ENCODE data around the gene MOCS2.

The MOCS2 gene

GRCh38 chr5:53110156-53110555 is 599 bp upstream of the MOCS2 start:
- Histone ChIP-seq H3K27ac (replicated peaks) (peak overlapping the region; percentile 66), H3K27me3 (ENCODE audit: insufficient read depth, poor library complexity, severe bottlenecking) (no peaks in the 10 kb centered on the region), H3K4me3 (replicated peaks; ENCODE audit: insufficient read depth, low read length) (peak overlapping the region; percentile 82)
- TF ChIP-seq, protein P1, sequence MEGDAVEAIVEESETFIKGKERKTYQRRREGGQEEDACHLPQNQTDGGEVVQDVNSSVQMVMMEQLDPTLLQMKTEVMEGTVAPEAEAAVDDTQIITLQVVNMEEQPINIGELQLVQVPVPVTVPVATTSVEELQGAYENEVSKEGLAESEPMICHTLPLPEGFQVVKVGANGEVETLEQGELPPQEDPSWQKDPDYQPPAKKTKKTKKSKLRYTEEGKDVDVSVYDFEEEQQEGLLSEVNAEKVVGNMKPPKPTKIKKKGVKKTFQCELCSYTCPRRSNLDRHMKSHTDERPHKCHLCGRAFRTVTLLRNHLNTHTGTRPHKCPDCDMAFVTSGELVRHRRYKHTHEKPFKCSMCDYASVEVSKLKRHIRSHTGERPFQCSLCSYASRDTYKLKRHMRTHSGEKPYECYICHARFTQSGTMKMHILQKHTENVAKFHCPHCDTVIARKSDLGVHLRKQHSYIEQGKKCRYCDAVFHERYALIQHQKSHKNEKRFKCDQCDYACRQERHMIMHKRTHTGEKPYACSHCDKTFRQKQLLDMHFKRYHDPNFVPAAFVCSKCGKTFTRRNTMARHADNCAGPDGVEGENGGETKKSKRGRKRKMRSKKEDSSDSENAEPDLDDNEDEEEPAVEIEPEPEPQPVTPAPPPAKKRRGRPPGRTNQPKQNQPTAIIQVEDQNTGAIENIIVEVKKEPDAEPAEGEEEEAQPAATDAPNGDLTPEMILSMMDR (IDR thresholded peaks at IDR 0.05; ENCODE audit: insufficient read depth, low read length), result no peak
- TF ChIP-seq GABPA (IDR thresholded peaks at IDR 0.05; ENCODE audit: low read depth) (no peak), SPI1 (IDR thresholded peaks at IDR 0.05; ENCODE audit: borderline replicate concordance, low read depth) (no peak), REST (IDR thresholded peaks at IDR 0.05; ENCODE audit: insufficient replicate concordance, low read depth) (no peak), POLR2AphosphoS5 (IDR thresholded peaks at IDR 0.05; ENCODE audit: low read depth) (no peak)
- DNase-seq (ENCODE audit: low read depth in 1 of 2, low spot score in 1 of 2), result no peak

GRCh38 chr5:53109056-53109442 is 508 bp downstream of the MOCS2 start:
- Histone ChIP-seq H3K27ac (replicated peaks) (peak overlapping the region; percentile 66), H3K27me3 (ENCODE audit: insufficient read depth, poor library complexity, severe bottlenecking) (no peaks in the 10 kb centered on the region), H3K4me3 (replicated peaks; ENCODE audit: insufficient read depth, low read length) (peak overlapping the region; percentile 82)
- no peak for TF ChIP-seq POLR2AphosphoS5 (IDR thresholded peaks at IDR 0.05; ENCODE audit: low read depth)
- TF ChIP-seq REST (IDR thresholded peaks at IDR 0.05; ENCODE audit: insufficient replicate concordance, low read depth), result no peak
- TF ChIP-seq, protein P1 (IDR thresholded peaks at IDR 0.05; ENCODE audit: insufficient read depth, low read length), result no peak
- TF ChIP-seq GABPA (IDR thresholded peaks at IDR 0.05; ENCODE audit: low read depth), result no peak
- TF ChIP-seq SPI1 (IDR thresholded peaks at IDR 0.05; ENCODE audit: borderline replicate concordance, low read depth), result no peak
- DNase-seq (ENCODE audit: low read depth in 1 of 2, low spot score in 1 of 2), result peak; percentile 7 to 10

- TF ChIP-seq, protein P1 (IDR thresholded peaks at IDR 0.05; ENCODE audit: insufficient read depth, low read length), result no peak
- TF ChIP-seq POLR2AphosphoS5 (IDR thresholded peaks at IDR 0.05; ENCODE audit: low read depth) (no peak), REST (IDR thresholded peaks at IDR 0.05; ENCODE audit: insufficient replicate concordance, low read depth) (no peak), GABPA (IDR thresholded peaks at IDR 0.05; ENCODE audit: low read depth) (no peak)
- no peak overlapping the region for H3K4me3 ChIP-seq (replicated peaks; ENCODE audit: insufficient read depth, low read length)
These were observed 3.8 kb downstream of the MOCS2 start for GRCh38 chr5:53105611-53106300.

More at GRCh38 chr5:53105611-53106300, 3.8 kb downstream of the MOCS2 start:
- H3K27me3 ChIP-seq (ENCODE audit: insufficient read depth, poor library complexity, severe bottlenecking), result no peaks in the 10 kb centered on the region
- no peak overlapping the region for H3K27ac ChIP-seq (replicated peaks)
- no peak for DNase-seq (ENCODE audit: low read depth in 1 of 2, low spot score in 1 of 2)
